ENCODE results near the gene PSMB7. TPM values are rescaled to one million over a fixed set of nuclear protein-coding genes. Genes with fewer than 3 reads are reported as not detected.

Gene PSMB7
- total and polyA plus RNA-seq, 8 donors: 39.0 to 99.9 (median 65.5) TPM

- no peak overlapping the region for H3K4me3 ChIP-seq
- FAIRE-seq (no peak), DNase-seq (no peak), ATAC-seq (no peak)
- H3K9me3 ChIP-seq: no peaks in the 10 kb centered on the region
- no peak for TF ChIP-seq CTCF (IDR thresholded peaks at IDR 0.05)
- intact Hi-C loops (cut with DNase I): no loop called here
- H3K36me3 ChIP-seq: peaks cover 8 to 73% (median 13%) of the 10 kb centered on the region in 3 donors
- no peak overlapping the region for H3K27ac ChIP-seq
- 86 to 91% methylated on average over 16 of the region's 16 CpGs for WGBS, 2 donors
- no peaks in the 10 kb centered on the region for H3K27me3 ChIP-seq
- H3K4me1 ChIP-seq: no peaks in the 10 kb centered on the region
These were observed 64.6 kb downstream of the PSMB7 start for GRCh38 chr9:124350494-124351263.

GRCh38 chr9:124349675-124350493, 65.4 kb downstream of the PSMB7 start:
- no peaks in the 10 kb centered on the region for H3K27me3 ChIP-seq
- H3K4me3 ChIP-seq: no peak overlapping the region
- TF ChIP-seq CTCF (IDR thresholded peaks at IDR 0.05): no peak
- intact Hi-C loops (cut with DNase I): no loop called here
- no peaks in the 10 kb centered on the region for H3K4me1 ChIP-seq
- WGBS, 2 donors: 91 to 92% methylated on average over 25 of the region's 25 CpGs
- H3K9me3 ChIP-seq: no peaks in the 10 kb centered on the region
- FAIRE-seq: no peak
- H3K36me3 ChIP-seq: peaks cover 8 to 70% (median 13%) of the 10 kb centered on the region in 3 donors
- peak in 1 of 6 donors; percentile 37 for DNase-seq
- ATAC-seq: no peak
- H3K27ac ChIP-seq: no peak overlapping the region

- Histone ChIP-seq H3K9me3 (no peaks in the 10 kb centered on the region), H3K4me3 (no peak overlapping the region), H3K27me3 (no peaks in the 10 kb centered on the region), H3K4me1 (no peaks in the 10 kb centered on the region), H3K36me3 (peaks cover 8 to 70% (median 13%) of the 10 kb centered on the region in 3 donors), H3K27ac (no peak overlapping the region)
- FAIRE-seq: no peak
- no peak for DNase-seq
- TF ChIP-seq CTCF (IDR thresholded peaks at IDR 0.05): no peak
- intact Hi-C loops (cut with DNase I): no loop called here
- WGBS, 2 donors: 95% methylated on average over 8 of the region's 8 CpGs
- no peak for ATAC-seq
These were observed 66.0 kb downstream of the PSMB7 start for GRCh38 chr9:124349267-124349666.

- no peak overlapping the region for H3K27ac ChIP-seq
- no peaks in the 10 kb centered on the region for H3K27me3 ChIP-seq
- no peak for TF ChIP-seq CTCF (IDR thresholded peaks at IDR 0.05)
- intact Hi-C loops (cut with DNase I): no loop called here
- 95% methylated on average over 12 of the region's 12 CpGs for WGBS, 2 donors
- ATAC-seq (no peak), FAIRE-seq (no peak), DNase-seq (peak in 1 of 6 donors; percentile 54)
- H3K36me3 ChIP-seq: peaks cover 8 to 70% (median 13%) of the 10 kb centered on the region in 3 donors
- no peaks in the 10 kb centered on the region for H3K4me1 ChIP-seq
- H3K4me3 ChIP-seq: no peak overlapping the region
- no peaks in the 10 kb centered on the region for H3K9me3 ChIP-seq
These were observed 66.4 kb downstream of the PSMB7 start for GRCh38 chr9:124348831-124349230.

Measured in pancreas (tissue), 10 donors.